DMS153 (cell line): ENCODE results near the gene DCDC2C.

Experiments
- DNase-seq: peaks from one replicate; lab custom pipeline; 2025; lab: John Stamatoyannopoulos, UW

Gene DCDC2C

GRCh38 chr2:3743951-3744555 lies 40.7 kb downstream of the DCDC2C start:
- no peak for DNase-seq

- no peak for DNase-seq
These were observed 42.5 kb downstream of the DCDC2C start for GRCh38 chr2:3745920-3746319.

- no peak for DNase-seq
These were observed 43.8 kb downstream of the DCDC2C start for GRCh38 chr2:3747032-3747654.

DNA sequence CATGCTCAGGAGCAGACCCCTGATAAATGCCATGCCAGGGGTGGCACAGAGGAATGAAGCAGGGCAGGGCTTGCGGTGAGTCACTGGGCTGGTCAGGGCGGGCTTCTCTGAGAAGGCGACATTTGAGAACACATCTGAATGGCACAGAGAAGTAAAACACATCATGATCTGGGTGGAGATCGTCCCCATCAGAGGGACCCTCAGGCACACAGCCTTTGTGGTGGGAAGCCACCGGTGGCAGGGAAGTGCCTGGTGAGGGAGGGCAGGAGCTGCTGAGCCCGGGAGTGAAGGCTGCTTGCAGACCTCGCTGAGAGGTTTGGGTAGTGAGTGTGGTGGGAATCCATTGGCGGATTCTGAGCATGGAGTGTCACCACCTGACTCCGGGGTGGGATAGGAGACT lies 44.5 kb downstream of the DCDC2C start:
- no peak for DNase-seq

DNA sequence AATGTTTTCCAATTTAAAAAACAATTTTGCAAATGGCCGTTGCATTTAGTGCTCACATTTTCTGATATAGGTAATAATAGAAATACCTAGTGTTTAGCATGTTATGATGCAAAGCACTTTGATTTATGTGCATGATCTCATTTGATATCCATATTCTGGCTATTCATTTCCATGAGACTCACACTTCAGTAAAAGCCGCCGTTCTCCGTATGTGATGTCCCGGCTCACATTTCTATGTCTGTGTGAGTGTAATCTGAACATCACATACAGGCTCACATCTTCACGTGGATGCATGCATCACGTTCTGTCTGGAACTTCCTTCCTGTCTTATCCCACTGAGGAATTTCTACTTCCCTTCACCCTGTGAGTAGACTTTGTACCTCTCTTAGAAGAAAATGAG lies 45.8 kb downstream of the DCDC2C start:
- no peak for DNase-seq

DNA sequence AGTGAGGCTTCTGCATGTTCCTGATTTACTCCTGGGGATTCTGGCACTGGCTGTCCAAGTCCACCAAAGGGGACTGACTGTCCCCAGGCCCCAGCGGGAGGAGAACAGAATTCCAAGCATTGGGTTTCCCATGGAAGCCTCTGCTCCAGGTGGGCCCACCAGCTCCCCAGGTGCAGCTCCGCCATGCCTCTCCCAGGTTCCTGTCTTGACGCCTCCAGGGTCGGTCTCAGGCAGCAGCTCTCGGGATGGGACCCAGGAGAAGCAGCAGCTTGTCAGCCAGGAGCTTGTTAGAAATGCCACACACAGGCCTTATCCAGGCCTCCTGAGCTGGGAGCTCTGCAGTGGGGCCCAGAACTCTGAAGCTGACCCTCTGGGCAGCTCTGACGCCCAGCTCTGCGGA lies 47.9 kb downstream of the DCDC2C start:
- no peak for DNase-seq

GRCh38 chr2:3751806-3752205 lies 48.4 kb downstream of the DCDC2C start:
- DNase-seq, result no peak

- DNase-seq, result no peak
These were observed 49.0 kb downstream of the DCDC2C start for GRCh38 chr2:3752376-3752775.

GRCh38 chr2:3753561-3753960 lies 50.2 kb downstream of the DCDC2C start:
- no peak for DNase-seq

- no peak for DNase-seq
These were observed 50.9 kb downstream of the DCDC2C start for GRCh38 chr2:3754280-3754679.

- no peak for DNase-seq
These were observed 51.4 kb downstream of the DCDC2C start for GRCh38 chr2:3754795-3755194.

GRCh38 chr2:3755277-3755676 lies 51.9 kb downstream of the DCDC2C start:
- no peak for DNase-seq

DNA sequence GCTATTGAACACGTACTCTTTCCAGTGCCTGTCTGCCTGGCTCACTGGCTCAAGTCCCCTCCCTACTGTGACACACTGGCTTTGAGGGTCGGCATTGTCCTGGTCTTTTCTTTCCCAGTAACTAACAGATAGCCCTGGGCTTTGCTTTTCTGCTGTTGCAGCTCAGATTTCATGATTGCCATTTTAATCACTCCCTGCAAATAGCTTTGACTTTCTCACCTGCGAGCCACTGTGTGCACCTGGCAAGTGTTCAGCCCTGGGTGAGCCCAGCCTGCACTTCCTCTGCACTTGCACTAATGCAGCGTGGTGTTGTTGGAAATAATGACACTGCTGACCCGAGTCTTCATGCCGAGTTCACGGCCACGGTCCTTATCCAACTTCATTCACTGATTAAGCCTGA lies 52.9 kb downstream of the DCDC2C start:
- peak; percentile 86 for DNase-seq

- no peak for DNase-seq
These were observed 55.5 kb downstream of the DCDC2C start for GRCh38 chr2:3758906-3759305.

DNA sequence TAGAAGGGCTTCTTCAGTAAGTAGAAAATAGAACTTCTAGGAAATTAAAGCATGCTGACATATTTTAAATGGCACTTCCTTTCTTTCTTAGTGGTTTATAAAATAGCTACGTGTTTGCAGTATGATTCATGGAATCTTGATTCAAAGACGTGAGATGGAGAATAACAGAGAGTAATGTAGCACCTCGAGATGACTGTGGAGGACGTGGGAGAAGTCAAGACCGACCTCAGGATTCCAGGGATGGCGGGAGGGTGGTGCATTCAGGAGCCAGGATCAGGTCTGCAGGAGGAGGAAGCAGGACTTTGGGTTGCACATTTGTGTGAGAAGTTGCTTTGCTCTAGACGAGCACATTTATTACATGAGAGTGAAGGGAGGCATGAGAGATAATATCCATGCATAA lies 56.0 kb downstream of the DCDC2C start:
- no peak for DNase-seq

GRCh38 chr2:3759761-3760160 lies 56.4 kb downstream of the DCDC2C start:
- no peak for DNase-seq

DNA sequence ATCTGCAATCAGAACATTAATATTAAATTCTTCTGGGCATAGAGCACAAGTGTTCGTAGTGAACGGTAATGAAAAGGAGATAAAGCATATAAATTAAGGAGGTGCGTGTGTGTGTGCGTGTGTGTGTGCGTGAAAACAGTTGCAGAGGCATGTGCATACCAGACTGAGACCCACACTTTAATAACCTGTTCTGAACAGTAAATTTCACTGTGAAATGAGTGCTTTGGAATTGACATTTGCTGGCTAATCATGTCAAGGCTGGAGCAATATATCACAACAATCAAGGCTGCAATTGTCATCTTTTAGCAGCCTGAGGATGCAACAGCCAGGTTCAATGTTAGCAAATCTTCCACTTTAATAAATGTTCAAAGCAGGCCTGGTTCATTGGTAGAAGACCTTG lies 57.9 kb downstream of the DCDC2C start:
- no peak for DNase-seq

DNA sequence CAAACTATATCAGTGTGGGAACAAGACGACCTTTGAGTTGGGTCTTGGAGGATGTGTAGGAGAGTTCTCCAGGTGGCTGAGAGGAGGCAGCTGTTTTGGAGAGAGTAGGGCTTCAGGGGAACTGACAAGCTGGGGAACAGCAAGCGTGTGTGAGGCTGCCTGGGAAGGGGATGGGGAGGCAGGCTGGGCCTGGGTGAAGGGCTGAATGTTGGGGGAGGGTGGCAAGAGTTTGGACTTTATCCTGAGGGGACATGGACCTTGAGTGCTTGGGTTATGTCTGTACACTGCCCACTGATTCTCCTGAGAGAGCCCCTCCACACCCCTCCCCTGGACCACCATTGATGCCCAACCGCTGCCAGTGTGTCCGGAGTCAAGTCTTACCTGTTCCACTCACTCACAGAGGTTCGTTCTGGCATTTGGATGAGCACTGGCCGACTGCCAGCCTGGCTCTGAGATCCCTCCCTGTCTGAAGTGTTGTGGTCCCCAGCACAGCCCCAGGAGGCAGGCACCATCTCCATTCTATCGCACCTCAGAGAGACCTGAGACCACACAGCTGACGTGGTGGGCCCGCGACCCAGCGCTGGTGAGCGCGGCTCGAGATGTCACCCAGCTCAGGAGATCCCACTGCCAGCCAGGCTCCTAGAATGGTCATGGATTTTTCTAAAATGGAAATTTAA lies 59.5 kb downstream of the DCDC2C start:
- no peak for DNase-seq

- DNase-seq, result no peak
These were observed 63.4 kb downstream of the DCDC2C start for GRCh38 chr2:3766824-3767223.

- DNase-seq, result no peak
These were observed 65.8 kb downstream of the DCDC2C start for GRCh38 chr2:3768960-3769765.

DNA sequence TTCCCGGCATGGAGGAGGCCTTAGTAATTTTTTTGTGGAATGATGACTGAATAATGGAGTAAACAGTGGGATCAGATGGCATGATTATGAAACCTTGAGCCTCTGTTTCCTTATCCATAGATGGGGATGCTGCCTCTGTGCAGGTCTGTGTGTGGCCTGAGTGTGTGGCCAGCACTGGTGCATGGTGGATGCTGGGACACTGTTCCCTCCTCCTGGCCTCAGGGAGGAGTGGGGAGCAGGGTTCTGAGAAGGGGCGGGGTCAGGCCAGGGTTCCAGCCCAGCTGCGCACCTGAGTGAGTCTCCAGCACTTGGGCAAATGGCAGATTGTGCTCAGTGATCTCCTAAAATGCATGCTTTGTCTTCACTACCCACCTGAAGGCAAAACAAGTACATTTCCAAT lies 66.4 kb downstream of the DCDC2C start:
- no peak for DNase-seq

DNA sequence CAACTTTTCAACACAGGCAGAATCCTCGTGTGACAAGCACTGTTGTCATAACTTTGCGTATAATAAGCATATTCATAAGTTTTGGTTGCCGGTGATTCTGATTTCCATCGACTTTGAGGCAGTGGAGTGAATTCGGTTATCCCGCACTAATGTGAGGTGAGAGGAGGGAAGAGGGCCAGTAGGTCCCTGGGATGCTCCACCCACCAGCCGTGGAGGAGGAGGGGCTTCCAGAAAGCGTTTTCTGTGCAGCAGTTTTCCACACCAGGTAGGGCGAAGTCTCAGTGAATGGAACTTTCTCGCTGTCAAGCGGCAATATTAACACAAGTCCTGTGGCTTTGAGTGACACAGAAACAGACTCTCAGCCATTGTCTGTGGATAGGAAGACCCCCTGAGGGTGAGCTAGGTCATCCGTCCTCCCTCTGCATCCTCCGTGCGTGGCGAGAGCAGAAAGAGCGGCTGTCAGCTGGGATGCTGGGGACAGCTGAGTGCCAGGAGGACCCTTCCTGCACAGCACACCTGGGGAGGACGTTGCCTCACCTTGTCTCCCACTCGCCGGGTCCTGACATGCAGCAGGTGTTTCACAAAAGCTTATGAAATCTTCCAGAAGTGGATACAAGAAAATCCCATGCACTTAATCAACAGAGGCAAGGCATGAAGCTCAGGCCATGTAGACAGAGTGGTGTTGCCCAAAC lies 67.5 kb downstream of the DCDC2C start:
- no peak for DNase-seq
